H4 (cell line): ENCODE data around the gene ABCG8. TPM values are rescaled to one million over a fixed set of nuclear protein-coding genes. Genes with fewer than 3 reads are reported as not detected.

Source experiments
- DNase-seq: peaks from one replicate; pipeline ENCODE4 v3.0.0-alpha.2; 2015; ENCODE audit warnings: low spot score
- total RNA-seq: library from RNA; depleted of rRNA; stranded (reverse); fragments of >200 nt; shearing (Covaris generic); gene quantifications from 2 replicates; pipeline ENCODE4 v1.2.3, GENCODE V29; 2014; rRNA removed

Gene ABCG8
- not detected in 2 replicates for total RNA-seq

DNA sequence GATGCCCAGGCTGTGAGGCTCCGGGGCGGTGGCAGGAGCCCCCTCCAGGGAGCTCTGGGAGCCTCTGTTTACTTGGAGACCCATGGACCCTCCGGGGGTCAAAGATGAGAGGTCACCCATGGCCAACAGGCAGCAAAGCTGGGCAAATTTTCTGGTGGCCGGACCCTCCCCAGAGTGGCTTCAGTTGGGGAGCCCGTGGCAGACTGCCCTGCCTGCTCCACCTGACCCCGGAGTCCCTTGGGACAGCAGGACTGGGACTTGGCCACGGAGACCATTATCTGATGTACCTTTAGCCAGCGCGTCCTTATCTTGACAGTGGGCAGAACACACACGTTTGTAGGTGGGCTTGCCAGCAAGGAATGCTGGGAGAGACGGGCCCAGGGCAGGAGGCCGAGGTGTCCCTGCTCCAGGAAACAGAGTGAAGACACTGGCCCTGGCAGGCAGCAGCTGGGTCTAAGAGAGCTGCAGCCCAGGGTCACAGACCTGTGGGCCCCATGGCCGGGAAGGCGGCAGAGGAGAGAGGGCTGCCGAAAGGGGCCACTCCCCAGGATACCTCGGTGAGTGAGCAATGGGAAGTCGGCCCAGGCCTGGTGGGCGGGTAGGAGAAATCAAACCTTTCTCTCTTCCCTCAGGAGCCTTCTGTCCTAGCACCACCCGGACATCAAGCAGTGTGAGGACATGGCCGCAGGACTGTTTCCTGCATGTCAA lies at the start of gene ABCG8, which contains the start of gene ABCG5:
Gene ABCG8, plus strand, starts transcription at position 412 of the 708 bp plus-strand sequence. Its CDS starts 83 bp downstream, at position 495.
Gene ABCG5, minus strand, starts transcription at position 280 of the 708 bp plus-strand sequence. Its CDS starts 160 bp downstream, at position 120.
- no peak for DNase-seq

DNA sequence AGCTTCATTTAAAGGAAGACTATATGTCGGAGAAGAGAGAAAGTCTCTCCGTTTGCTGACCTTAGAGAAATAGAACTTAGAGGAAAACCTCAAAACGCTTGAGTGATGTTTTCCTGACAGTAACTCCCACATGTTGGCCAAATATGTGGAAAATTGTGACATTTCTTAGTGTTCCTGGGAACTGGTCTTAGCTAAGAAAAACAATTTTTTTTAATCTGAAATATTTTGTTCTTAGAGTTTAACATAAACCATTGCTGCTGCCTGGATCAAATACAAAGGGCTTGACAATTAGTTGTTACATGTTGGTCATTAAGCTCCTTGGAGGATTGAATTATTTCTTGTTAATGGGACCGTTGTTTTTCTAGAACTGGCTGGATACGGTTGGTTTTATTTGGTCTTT lies 48.6 kb upstream of the ABCG8 start:
- DNase-seq, result no peak

DNA sequence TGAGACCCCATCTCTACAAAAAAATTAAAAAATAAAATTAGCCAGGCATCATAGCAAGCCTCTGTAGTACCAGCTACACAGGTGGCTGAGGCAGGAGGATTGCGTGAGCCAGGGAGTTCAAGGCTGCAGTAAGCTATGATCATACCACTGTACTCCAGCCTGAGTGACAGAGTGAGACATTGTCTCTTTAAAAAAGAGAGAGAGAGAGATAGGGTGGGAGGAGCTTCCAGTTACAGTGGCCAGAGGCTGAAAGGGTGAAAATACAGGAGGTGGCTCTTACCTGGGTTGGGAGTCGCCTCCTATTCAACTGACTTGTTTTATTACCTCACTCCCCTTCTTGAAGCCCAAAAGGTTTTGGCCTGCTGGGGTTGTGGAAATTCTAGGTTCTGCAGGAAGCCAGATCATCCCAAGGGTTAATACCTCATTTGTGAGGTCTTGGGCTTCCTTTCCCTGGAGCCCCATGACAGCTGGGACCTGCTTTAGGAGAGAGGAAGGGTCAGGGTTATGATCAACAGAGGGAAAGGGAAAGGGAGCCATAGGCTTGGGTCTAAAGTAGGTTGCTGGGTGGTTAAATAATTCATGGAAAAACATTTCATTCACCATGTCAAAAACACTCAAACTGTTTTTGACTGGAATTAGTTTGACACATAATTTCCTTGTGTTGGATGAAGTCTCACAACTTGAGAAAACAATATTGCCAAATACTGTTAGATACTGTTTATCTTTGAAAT lies 47.6 kb upstream of the ABCG8 start:
- DNase-seq, result no peak

DNA sequence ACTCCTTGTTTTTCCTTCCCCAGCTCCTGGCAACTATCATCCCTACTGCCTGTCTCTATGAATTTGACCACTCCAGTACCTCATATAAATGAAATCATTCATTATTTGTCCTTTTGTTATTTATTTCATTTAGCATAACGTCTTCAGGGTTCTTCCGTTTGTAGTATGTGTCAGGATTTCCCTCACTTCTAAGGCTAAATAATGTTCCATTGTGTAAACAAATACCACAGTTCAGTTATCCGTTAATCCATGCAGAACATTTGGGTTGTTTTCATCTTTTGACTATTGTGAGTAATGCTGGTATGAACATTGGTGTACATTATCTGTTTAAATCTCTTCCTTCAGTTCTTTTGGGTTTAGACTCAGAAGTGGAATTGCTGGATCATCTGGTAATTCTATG lies 46.1 kb upstream of the ABCG8 start:
- DNase-seq, result no peak

DNA sequence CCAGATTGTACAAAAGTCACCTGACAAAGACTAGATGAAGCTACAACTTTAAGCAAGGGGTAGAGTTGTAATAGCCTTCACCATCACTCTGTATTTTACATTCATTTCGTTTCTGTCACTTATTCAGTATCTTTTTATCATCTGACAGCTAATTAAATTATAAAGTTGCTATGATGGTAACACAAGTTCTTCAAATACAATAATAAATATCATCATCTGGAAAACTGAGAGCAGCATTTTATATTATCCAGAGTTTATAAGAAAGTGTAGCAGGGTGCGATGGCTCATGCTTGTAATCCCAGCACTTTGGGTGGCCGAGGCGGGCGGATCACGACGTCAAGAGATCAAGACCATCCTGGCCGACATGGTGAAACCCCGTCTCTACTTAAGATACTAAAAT lies 43.8 kb upstream of the ABCG8 start:
- no peak for DNase-seq

DNA sequence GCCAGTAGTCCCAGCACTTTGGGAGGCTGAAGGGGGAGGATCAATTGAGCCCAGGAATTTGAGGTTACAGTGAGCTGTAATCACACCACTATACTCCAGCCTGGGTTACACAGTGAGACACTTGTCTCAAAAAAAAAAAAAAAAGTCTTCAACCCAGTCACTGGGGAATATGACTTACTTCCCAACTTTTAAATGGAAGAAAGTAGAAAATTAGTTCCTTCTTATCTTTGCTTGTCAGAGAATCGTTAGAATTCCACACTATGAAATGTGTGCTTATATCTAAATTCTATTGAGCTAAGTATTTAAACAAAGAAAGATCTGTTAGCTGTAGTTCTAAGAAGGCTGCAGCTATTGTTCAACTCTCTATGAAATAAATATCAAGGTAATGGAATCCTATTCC lies 42.6 kb upstream of the ABCG8 start:
- no peak for DNase-seq

DNA sequence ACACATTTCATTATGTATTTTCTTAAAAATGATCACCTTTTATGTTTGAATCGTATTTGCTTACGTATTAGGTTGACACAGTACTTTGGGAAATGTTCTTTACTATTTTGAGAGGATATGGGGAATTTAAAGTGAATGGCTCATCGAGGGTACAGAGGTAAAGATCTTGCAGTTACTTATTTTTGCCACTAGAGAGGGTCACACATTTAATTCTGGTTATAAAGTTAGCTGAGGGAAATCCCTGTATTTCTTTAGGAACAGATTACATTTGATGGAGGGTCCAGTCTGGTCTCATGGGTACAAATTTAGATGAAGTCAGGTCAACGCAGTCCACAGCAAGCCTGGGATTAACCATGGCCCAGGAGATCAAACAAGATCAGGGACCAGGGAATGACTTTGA lies 40.5 kb upstream of the ABCG8 start:
- no peak for DNase-seq

DNA sequence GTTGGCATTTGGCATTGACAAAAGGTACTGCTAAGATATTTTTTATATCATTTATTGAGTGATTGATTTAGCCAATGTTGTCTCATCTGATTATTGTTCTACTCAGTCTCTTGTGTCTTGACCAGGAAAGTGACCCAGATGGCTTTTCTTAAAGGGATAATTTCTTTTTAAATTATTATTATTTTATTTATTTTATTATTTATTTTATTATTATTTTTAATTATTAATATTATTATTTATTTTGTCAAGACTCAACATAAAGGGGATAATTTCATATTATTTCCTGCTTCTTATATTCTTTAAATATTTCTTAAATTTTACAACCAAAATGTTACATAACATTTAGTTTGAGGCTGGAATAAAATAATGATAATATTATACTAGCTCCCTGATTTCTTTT lies 37.9 kb upstream of the ABCG8 start:
- DNase-seq, result no peak

DNA sequence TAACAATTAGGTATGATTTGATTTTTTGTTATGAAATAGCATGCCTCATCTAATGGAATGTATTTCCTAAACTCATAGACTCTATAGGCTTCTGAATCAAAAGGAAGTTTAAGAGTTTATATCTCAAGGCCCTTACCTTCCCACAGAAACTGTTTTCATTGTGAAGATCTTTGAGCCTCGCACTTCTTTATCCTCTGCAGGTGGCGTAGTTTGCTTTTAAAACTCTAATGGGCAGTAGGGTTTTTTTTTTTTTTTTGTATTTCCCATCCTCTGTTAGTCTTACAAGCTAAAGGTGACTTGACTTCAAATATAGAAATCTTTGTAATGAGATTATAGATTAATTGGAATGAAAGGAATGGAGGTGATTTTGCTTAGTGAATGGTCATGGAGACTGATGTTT lies 36.6 kb upstream of the ABCG8 start:
- DNase-seq, result no peak

DNA sequence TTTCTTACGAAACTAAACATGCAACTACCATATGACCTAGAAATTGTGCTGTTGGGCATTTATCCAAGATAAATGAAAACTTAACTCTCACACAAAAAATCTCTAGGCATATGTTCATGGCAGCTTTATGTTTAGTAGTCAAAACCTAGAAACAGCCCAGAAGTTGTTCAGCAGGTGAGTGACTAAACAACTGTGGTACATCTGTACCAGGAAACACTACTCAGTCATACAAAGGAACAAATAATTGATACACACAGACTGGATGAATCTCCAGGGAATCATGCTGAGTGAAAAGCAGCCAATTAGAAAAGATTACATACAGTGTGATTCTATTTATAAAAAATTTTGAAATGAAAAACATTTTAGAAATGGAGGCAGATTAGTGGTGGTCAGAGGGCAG lies 35.7 kb upstream of the ABCG8 start:
- DNase-seq, result no peak

DNA sequence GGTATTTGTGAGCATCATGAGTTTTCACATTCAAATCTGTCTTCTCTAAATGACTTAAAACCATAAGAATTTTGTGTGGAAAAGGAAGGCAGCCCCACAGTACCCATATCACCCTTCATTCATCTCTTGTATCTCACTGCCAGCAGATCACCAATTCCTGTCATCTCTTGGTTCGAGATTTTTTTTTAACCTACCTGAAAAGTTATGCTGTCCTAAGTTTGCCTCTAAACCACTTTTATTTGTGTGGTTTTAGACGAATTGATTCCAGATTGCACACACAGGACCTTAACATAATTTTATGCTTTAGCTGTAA lies 32.1 kb upstream of the ABCG8 start:
- DNase-seq, result no peak

DNA sequence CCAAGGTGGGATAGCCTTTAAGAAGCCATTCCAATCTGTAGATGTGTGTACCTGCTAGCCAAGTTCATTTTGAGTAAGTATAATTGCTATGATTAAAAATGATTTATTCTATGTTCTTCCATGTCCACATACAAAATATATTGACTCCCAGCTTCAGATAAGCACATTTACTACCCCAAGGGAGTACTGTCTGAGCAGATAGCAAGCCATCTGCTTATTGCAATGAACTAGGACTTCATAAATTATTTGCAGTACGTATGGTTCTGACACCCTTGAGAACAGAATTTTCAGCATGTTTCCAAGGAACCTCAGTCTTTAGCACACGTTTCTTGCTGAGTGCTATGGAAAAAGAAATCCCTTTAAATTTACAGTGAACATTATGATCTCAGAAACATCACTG lies 28.3 kb upstream of the ABCG8 start:
- no peak for DNase-seq

DNA sequence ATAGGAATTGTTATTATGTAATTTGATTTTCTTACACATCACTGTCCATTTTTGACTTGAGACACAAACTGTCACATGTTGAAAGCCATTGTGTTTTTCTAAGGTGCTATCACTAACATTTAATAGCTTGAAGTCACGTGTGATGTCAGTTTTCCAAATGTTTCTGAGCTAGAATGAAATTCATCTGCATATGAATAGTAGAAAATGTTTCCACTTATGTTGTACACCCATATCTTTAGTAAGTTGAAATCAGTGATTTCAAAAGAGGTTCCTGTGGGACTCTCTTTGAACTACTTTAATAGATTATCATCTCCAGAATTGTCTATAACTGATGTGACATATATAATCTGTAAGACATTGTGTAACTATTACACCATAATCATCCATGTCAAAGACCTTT lies 27.9 kb upstream of the ABCG8 start:
- DNase-seq, result no peak

DNA sequence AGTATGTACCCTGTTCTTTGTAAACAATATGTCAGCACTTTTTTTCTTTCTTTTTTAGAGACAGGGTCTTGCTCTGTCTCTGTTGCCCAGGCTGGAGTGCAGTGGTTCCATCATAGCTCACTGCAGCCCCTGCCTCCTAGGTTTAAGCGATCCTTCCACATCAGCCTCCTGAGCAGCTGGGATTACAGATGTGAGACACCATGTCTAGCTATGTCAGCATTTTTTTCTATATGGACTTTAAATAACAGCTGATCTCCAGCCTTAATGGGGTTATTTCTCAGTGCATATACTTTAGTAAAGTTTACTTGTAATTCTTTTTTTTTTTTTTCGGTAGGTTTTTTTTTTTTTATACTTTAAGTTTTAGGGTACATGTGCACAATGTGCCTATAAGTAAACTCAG lies 26.8 kb upstream of the ABCG8 start:
- no peak for DNase-seq

DNA sequence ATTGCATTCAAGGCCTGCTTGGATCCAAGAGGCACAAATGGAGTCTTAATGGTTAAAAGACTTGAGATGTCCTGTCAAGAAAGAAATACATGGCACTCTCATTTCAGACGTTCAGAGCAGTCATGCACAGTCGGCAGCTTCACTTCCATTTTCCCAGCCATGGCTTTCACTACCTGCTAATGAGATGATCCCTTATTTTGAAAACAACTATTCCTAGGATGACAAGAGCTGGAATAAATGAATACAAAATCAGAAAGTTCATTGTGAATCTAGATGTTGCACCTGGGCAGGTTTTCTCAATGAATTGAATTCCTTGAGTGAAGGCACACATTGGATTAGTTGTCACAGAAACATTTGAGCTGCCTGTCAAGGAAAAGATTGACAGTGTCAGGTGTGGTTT lies 25.8 kb upstream of the ABCG8 start:
- DNase-seq, result no peak

DNA sequence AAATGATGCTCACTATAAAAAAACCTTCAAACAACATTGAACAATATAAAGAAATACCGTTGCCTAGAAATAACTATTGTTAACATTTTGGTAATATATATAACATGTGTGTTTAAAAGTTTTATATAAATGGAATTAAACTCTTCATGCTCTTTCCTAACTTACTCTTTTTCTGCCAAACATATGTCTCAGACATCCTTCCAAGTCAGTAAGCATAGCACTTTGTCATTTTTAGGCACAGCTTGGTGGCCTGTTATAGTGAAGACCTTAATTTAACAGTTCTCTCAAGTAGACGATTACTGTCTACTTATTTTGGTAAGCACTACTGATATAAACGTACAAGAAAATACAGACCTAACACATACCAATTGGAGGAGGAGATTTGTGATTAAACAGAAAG lies 24.1 kb upstream of the ABCG8 start:
- DNase-seq, result no peak

DNA sequence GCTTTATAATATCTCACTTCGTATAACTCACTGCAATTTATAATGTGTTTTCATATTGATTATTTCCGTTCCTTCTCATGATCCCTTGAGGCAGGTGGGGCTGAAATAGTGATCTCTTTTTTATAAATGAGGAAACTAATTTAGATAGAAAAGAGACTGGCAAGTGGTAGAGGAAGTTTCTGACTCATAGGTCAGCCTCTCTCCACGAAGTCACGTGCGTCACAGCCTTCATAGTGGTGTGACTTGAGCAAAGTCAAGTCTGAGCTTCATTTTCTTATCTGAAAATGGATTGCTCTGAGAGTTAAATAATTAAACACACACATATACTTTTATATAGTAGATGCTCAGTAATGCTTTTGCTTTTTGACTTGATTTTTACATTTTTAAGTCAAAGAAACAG lies 20.0 kb upstream of the ABCG8 start:
- DNase-seq, result peak; percentile 26

DNA sequence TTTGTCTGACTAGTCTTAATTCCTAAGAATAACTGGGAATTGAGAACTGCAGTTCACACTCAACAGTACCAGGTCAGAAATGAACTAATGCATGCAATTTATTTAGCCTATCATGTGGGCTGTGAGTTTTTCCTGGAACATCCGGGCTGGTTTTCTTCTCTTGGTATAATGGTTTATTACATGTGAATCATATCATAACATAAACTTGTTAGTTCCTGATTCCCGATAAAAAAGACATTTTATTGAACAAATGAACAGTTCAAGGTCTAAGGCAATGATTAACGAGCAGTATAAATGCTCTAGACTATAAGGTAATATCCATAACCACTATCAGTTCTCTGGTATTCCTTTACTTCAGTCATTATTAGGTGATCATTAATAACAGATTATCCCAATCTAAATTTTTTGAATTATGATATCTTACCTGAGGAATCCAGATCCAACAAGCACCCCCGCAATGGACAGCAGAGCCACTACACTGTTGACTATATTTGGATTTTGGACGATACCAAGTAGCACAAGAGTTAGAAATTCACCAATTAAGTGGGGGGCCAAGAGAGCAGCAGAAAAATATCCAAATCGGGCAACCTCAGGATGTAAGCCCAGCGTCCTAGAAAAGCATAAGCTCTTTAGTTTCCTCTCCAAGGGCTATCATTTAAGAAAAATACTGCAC lies 19.1 kb upstream of the ABCG8 start:
- no peak for DNase-seq

DNA sequence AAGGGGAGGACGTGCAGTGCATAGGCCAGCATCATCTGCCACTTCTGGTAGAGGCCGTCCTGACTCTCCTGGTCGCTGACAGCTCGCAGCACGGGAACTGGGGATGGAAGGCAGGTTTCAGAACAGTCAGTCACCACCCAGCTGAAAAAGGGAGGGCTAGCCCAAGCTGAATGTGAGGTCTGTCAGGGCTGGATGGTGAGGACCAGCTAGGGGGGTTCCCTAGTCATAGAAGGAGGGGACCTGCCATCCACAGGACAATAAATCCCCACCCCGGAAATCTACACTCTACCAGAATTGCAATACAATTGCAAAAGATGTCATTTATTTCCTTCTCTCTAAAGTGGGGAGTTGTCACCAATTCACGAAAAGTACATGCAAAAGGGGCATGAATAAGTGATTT lies 15.9 kb upstream of the ABCG8 start:
- DNase-seq, result no peak

DNA sequence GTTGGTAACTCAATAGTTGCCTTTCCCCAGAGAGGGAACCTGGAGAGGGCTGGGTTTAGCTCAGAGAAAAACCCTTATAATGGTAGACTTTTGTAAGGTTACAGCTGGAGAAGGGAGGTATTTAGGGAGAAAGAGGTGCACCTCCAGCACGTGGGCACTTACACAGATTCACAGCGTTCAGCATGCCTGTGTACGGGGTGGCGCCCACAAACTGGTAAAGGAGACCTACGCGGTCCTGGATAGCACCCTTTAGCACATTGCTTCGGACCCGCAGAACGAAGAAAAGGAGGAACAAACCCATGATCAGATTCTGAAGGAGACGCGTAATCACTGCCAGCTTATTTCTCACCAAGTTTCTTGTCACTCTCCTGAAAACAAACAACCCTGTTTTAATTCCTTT lies 15.0 kb upstream of the ABCG8 start:
- DNase-seq, result no peak

DNA sequence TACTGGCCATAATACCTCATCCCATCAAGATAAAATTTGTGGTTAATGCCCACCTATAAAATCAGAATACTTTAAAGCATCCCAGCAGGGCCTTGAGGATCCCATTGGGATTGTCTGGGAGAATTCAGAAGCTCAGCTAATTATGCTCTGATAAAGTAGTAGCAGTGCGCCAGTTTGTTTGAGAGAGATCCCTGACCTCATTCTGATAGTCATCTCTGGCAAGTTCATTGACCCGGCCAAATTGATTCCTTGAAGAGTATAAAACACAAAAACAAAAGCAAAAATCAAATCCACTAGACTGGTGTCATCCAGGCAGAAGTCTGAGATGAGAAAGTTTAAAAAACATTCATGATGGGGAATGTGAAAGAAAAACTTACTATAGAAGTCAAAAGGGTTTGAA lies 14.3 kb upstream of the ABCG8 start:
- no peak for DNase-seq

DNA sequence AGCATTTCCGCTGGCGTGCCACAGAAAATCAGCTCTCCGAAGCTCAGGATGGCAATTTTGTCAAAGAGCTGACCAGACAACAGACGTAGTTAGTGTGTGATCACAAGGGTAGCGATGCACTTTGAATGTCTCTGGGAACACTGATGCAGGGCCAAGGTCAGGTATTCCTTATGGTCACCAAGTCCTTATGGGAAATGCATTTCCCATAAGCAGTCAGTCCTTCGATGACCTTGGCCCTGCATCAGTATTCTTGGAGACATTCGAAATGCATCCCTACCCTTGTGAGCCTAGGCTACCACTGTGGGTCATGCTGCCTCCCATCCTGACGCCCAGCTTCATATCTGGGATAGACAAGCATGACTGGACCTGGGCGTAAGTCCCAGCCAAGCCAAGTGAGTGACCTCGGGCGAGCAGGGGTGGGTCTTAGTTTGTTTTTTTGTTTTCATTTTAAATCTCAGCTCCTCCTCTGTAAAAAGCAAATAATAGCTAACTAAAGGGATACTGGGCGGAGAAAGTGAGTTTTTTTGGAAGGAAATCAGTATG lies 13.7 kb upstream of the ABCG8 start:
- DNase-seq, result no peak

DNA sequence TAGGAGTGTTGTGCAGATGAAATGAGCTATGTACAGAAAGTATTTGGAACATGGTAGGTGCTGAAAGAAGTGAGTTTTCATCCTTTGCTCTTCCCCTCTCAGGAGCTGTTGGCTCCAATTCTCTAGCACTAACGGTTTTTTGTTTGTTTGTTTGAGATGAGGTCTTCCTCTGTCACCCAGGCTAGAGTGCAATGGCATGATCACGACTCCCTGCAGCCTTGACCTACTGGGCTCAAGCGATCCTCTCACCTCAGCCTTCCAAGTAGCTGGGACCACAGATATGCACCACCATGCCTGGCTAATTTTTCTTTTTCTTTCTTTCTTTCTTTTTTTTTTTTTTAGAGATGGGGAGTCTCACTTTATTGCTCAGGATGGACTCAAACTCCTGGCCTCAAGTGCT lies 12.9 kb upstream of the ABCG8 start:
- no peak for DNase-seq
